HTERT RPE-1 (cell line): ENCODE measurements around the gene SIX6.

Experiments
- in situ Hi-C: fragments of 300-500 bp; cut with MboI; formaldehyde crosslinking; loops from 4 replicates; pipeline ENCODE4 v1.14.3; 2020; ENCODE audit warnings: low sequenced_read_pairs

SIX6 gene

GRCh38 chr14:60512973-60513571 is 4.1 kb downstream of the SIX6 start:
- in situ Hi-C loops: no loop called here

GRCh38 chr14:60514378-60514740 is 5.4 kb downstream of the SIX6 start:
- in situ Hi-C loops: no loop called here

- in situ Hi-C loops: no loop called here
Measured at GRCh38 chr14:60514741-60515491, 6.0 kb downstream of the SIX6 start.

DNA sequence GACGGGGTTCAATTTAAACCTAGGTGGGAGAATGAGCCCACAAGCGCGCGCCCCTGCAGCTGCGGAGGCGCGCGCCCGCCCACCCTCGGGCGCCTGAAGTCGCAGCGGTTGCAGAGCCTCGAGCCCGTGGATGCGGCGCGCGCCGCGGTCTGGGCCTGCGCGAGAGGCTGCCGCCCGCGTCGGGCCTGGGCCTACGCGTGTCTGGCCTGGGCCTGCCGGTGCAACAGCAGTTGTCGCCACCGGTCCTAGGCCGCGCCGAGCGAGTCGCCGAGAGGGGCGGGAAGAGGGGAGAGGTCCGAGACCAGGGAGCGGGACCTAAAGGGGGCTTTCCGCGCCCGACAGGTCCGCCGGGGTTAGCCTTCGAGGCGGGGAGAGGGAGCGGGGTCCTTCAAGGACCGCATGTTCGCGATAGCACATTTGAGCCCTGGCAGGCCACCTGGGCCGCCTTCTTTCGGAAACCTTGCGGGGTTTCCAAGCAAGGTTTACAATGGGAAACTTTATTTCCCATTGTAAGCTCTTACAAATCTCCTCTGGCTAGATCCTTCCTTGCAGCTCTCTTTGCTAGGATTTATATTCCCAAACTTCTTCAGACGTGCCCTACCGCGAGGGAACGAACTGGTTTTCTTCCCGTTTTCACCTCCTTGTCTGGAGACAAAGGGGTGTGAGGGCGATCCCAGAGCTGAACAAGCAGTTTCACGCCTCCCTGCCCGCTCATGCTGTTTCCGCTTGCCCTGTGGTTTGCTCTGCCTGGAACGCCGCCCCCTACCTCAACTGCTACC is 6.8 kb downstream of the SIX6 start:
- in situ Hi-C loops: no loop called here

GRCh38 chr14:60532442-60532841 is 23.5 kb downstream of the SIX6 start:
- in situ Hi-C loops: no loop called here

DNA sequence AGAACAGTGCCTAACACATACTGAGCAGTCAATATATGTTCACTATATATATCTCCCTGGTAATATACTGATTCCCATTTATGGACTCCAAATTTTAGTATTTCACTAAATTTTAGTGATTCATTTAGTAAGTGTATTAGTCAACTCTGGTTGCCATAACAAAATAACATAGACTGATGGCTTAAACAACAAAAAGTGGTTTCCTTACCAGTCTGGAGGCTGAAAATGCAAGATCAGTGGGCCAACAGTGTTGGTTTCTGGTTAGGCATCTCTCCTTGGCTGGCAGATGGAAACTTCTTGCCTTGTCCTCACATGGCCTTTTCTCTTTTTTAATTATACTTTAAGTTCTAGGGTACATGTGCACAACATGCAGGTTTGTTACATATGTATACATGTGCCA is 28.7 kb downstream of the SIX6 start:
- in situ Hi-C loops: no loop called here

DNA sequence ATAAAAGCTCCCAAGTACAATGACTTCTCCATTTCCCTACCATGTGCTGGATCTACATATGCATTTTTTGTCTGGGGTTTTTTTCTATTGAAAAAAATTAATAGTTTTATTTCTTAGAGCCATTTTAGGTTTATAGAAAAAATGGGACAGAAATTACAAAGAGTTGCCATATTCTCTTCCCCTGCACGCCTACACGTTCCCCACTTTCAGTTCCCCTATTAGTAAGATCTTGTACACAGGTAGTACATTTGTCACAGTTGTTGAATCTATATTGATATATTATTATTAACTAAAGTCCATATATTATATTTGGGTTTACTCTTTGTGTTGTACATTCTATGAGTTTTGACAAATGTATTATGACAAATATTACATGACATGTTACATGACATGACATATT is 35.7 kb downstream of the SIX6 start:
- in situ Hi-C loops: no loop called here

GRCh38 chr14:60553808-60554207 is 44.9 kb downstream of the SIX6 start:
- in situ Hi-C loops: loop anchor here (25.0 kb wide), 1 partner anchor 217 kb away; no protein-coding TSS in a partner anchor

- in situ Hi-C loops: loop anchor here (25.0 kb wide), 1 partner anchor 225 kb away; no protein-coding TSS in a partner anchor
Measured at GRCh38 chr14:60561845-60562746, 53.1 kb downstream of the SIX6 start.
